Measurements from ENCODE around the gene NFE2L1.

The NFE2L1 gene

DNA sequence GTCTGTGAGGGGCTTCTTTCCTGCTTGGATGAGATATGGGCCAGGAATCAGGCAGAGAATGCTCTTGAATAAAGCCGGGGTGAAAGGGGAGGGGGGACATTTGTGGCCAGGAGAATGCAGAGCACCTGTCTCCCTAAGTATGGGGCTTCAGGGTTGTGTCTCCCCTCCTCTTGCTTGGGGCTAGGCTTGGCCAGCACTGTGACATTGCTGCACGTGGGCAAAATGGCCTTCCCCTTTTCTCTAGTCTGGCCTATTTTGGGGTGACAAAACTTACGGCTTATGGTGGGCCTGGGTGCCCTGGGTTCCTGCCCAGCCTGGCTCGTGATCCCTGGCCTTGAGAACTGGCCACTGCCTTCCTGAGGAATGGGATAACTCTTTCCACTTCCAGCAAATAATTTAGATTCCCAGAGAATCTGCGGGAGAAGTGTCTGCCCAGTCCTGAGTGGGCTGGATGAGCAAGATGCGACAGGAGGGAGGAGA is 5.6 kb downstream of the NFE2L1 start:
- H3K4ac ChIP-seq (ENCODE audit: low read depth, low read length), result no peak overlapping the region
- WGBS (ENCODE audit: extremely low coverage, insufficient coverage, low lambda C conversion rate), result no CpG with 5 or more reads among the region's 6 CpGs
- H2BK15ac ChIP-seq (replicated peaks; ENCODE audit: low read depth), result no peak overlapping the region
- peak overlapping the region; percentile 65 for H3K27ac ChIP-seq (ENCODE audit: low read depth, low read length)
- H3K18ac ChIP-seq (ENCODE audit: low read length), result no peak overlapping the region
- no peak overlapping the region for H3K4me3 ChIP-seq (ENCODE audit: low read length)
- peaks cover 46% of the 10 kb centered on the region for H3K79me1 ChIP-seq (ENCODE audit: low read length)
- no peak for DNase-seq
- H2BK5ac ChIP-seq (ENCODE audit: low read length), result no peak overlapping the region
- H3K9ac ChIP-seq (ENCODE audit: low read length), result peak overlapping the region; percentile 41
- peaks cover 26% of the 10 kb centered on the region for H3K36me3 ChIP-seq (ENCODE audit: control insufficient read depth, insufficient read depth, low read length)
- H3K56ac ChIP-seq (ENCODE audit: low read length), result peak overlapping the region; percentile 79
- peaks cover 86% of the 10 kb centered on the region for H3K79me2 ChIP-seq (ENCODE audit: control insufficient read depth, insufficient read depth, low read length)
- H3K4me2 ChIP-seq (ENCODE audit: low read length), result peak overlapping the region; percentile 65
- H3K4me1 ChIP-seq (ENCODE audit: control insufficient read depth, low read depth, low read length), result peaks cover 20% of the 10 kb centered on the region
- H3K23ac ChIP-seq (ENCODE audit: low read length), result no peak overlapping the region
- H2AK5ac ChIP-seq (ENCODE audit: low read length), result no peak overlapping the region
- H4K5ac ChIP-seq (ENCODE audit: low read length), result no peak overlapping the region
- no peaks in the 10 kb centered on the region for H3K27me3 ChIP-seq (ENCODE audit: insufficient read depth, low read length, poor library complexity)
- H4K8ac ChIP-seq (ENCODE audit: low read depth, low read length), result no peak overlapping the region
- no peak overlapping the region for H2BK120ac ChIP-seq (ENCODE audit: low read depth, low read length)

DNA sequence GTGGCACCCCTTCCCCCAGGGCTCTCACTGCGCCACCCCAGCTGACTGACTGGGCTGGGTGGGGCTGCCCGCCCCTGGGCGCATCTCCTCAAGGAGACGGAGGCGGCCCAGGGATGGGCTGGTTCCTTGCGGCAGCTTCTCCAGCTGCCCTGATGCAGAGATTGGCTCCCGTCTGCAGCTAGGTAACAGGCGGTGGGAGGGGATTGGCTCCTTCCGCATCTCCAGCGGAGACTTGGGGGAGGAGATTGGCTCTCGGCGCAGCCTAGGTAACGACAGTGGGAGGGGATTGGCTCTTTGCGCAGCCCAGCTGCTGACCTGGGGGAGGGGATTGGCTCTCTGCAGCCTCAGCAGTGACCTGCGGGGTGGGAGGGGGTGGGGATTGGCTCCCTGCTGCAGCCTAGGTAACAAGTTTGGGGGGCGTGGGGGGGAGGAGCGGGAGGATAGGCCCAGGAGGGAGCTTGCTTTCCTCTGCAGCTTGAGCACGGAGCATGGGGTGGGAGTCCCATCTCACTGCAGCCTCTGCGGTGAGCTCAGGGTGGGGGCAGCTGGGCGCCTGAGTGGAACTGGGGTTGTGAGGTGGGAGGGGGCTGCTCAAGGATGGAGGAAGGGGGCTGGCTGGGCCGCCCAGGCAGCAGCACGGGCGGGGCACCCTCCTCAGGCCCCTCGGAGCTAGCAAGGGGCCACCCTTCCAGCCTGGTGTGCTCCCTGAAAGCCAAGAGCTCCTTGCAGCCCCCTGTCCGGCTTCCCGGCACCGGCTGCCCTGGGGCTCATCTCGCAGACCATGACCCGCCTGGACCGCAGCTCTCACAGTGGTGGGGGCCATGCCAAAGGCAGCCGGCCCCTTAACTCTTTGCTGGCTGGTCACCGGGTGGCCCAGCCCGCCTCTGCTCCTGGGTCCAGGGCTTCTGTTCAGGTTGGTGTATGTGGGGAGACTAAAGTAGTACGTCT is 6.4 kb downstream of the NFE2L1 start:
- H3K79me2 ChIP-seq (ENCODE audit: control insufficient read depth, insufficient read depth, low read length), result peaks cover 86% of the 10 kb centered on the region
- peaks cover 31% of the 10 kb centered on the region for H3K36me3 ChIP-seq (ENCODE audit: control insufficient read depth, insufficient read depth, low read length)
- H3K4me1 ChIP-seq (ENCODE audit: control insufficient read depth, low read depth, low read length), result peaks cover 20% of the 10 kb centered on the region
- H3K4me3 ChIP-seq (ENCODE audit: low read length), result peak overlapping the region; percentile 35
- H2BK5ac ChIP-seq (ENCODE audit: low read length), result no peak overlapping the region
- no peak overlapping the region for H2AK5ac ChIP-seq (ENCODE audit: low read length)
- peak; percentile 99 for DNase-seq
- H3K23ac ChIP-seq (ENCODE audit: low read length), result peak overlapping the region; percentile 98
- H3K27ac ChIP-seq (ENCODE audit: low read depth, low read length), result peak overlapping the region; percentile 89
- peak overlapping the region; percentile 80 for H3K9ac ChIP-seq (ENCODE audit: low read length)
- H3K4ac ChIP-seq (ENCODE audit: low read depth, low read length), result peak overlapping the region; percentile 74
- H2BK15ac ChIP-seq (replicated peaks; ENCODE audit: low read depth), result no peak overlapping the region
- peak overlapping the region; percentile 95 for H3K56ac ChIP-seq (ENCODE audit: low read length)
- WGBS (ENCODE audit: extremely low coverage, insufficient coverage, low lambda C conversion rate), result no CpG with 5 or more reads among the region's 34 CpGs
- H4K8ac ChIP-seq (ENCODE audit: low read depth, low read length), result no peak overlapping the region
- no peak overlapping the region for H4K5ac ChIP-seq (ENCODE audit: low read length)
- peaks cover 44% of the 10 kb centered on the region for H3K79me1 ChIP-seq (ENCODE audit: low read length)
- peak overlapping the region; percentile 71 for H3K18ac ChIP-seq (ENCODE audit: low read length)
- H2BK120ac ChIP-seq (ENCODE audit: low read depth, low read length), result no peak overlapping the region
- peak overlapping the region; percentile 78 for H3K4me2 ChIP-seq (ENCODE audit: low read length)
- no peaks in the 10 kb centered on the region for H3K27me3 ChIP-seq (ENCODE audit: insufficient read depth, low read length, poor library complexity)

DNA sequence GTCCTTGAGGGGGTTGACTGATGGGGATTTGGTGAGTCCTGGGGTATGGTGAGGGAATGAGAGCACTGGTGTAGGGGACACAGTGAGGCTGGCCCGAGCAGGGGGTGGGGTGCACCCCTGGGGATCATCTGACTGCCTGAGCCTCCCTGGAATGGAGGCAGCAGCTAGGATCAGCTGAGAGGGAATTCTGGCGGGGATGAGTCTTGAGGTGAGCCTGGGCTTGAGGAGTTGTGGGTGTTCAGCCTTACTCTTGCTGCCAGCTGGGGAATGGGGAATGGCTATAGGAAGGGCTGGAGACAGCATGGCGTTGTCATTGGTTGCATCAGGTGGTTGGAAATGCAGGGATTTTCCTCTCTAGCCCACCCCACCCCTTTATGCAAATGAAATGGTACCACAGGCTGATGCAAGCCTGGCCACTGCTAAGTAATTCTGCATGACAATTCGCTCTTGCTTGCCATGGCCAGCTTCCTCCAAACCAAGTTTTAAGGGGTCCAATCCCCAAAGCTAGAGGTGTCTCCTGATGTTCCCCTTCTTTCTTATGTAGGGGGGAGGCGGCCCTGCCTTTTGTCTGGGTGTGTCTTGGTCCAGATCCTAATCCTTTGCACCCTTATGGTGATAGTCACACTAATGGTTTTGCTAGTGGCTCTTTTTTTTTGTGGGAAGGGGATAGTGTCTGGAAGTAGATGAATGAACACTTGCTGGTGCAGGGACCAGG is 7.5 kb downstream of the NFE2L1 start:
- Histone ChIP-seq H3K23ac (ENCODE audit: low read length) (peak overlapping the region; percentile 95), H3K27me3 (ENCODE audit: insufficient read depth, low read length, poor library complexity) (no peaks in the 10 kb centered on the region), H4K5ac (ENCODE audit: low read length) (peak overlapping the region; percentile 66), H3K4ac (ENCODE audit: low read depth, low read length) (peak overlapping the region; percentile 74), H3K27ac (ENCODE audit: low read depth, low read length) (peak overlapping the region; percentile 89), H3K79me1 (ENCODE audit: low read length) (peaks cover 42% of the 10 kb centered on the region), H3K79me2 (ENCODE audit: control insufficient read depth, insufficient read depth, low read length) (peaks cover 81% of the 10 kb centered on the region), H3K4me3 (ENCODE audit: low read length) (peak overlapping the region; percentile 35), H3K56ac (ENCODE audit: low read length) (peak overlapping the region; percentile 95), H3K4me1 (ENCODE audit: control insufficient read depth, low read depth, low read length) (peaks cover 20% of the 10 kb centered on the region), H2BK15ac (replicated peaks; ENCODE audit: low read depth) (no peak overlapping the region), H2BK120ac (ENCODE audit: low read depth, low read length) (peak overlapping the region; percentile 5), H3K36me3 (ENCODE audit: control insufficient read depth, insufficient read depth, low read length) (peaks cover 35% of the 10 kb centered on the region), H2BK5ac (ENCODE audit: low read length) (peak overlapping the region; percentile 81), H4K8ac (ENCODE audit: low read depth, low read length) (no peak overlapping the region), H3K9ac (ENCODE audit: low read length) (peak overlapping the region; percentile 80), H2AK5ac (ENCODE audit: low read length) (peak overlapping the region; percentile 91), H3K4me2 (ENCODE audit: low read length) (peak overlapping the region; percentile 78), H3K18ac (ENCODE audit: low read length) (peak overlapping the region; percentile 71)
- no CpG with 5 or more reads among the region's 5 CpGs for WGBS (ENCODE audit: extremely low coverage, insufficient coverage, low lambda C conversion rate)
- DNase-seq, result peak; percentile 96

DNA sequence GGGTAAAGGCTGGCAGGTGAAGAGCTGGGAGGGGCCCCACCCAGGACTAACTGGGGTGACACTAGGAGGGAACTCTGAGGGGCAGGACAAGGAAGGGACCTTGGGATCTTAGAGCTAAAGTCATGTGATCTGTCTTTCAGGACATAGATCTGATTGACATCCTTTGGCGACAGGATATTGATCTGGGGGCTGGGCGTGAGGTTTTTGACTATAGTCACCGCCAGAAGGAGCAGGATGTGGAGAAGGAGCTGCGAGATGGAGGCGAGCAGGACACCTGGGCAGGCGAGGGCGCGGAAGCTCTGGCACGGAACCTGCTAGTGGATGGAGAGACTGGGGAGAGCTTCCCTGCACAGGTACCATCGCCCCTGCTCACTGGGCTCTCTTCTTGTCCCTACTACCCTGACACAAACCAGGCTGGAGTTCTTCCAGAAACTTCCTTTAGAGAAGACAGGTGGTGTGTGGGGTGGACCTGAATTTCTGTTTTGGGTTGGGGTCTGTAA is 8.1 kb downstream of the NFE2L1 start:
- Histone ChIP-seq H3K23ac (ENCODE audit: low read length) (peak overlapping the region; percentile 83), H3K4me2 (ENCODE audit: low read length) (peak overlapping the region; percentile 31), H3K27ac (ENCODE audit: low read depth, low read length) (peak overlapping the region; percentile 53), H3K18ac (ENCODE audit: low read length) (peak overlapping the region; percentile 62), H4K5ac (ENCODE audit: low read length) (peak overlapping the region; percentile 66), H2BK15ac (replicated peaks; ENCODE audit: low read depth) (no peak overlapping the region), H3K4ac (ENCODE audit: low read depth, low read length) (peak overlapping the region; percentile 61), H3K36me3 (ENCODE audit: control insufficient read depth, insufficient read depth, low read length) (peaks cover 33% of the 10 kb centered on the region), H3K4me3 (ENCODE audit: low read length) (no peak overlapping the region), H3K79me2 (ENCODE audit: control insufficient read depth, insufficient read depth, low read length) (peaks cover 75% of the 10 kb centered on the region), H2BK5ac (ENCODE audit: low read length) (peak overlapping the region; percentile 56), H4K8ac (ENCODE audit: low read depth, low read length) (no peak overlapping the region), H3K9ac (ENCODE audit: low read length) (peak overlapping the region; percentile 67), H3K27me3 (ENCODE audit: insufficient read depth, low read length, poor library complexity) (no peaks in the 10 kb centered on the region), H3K56ac (ENCODE audit: low read length) (peak overlapping the region; percentile 85), H2BK120ac (ENCODE audit: low read depth, low read length) (peak overlapping the region; percentile 5), H3K4me1 (ENCODE audit: control insufficient read depth, low read depth, low read length) (peaks cover 18% of the 10 kb centered on the region), H3K79me1 (ENCODE audit: low read length) (peaks cover 41% of the 10 kb centered on the region), H2AK5ac (ENCODE audit: low read length) (no peak overlapping the region)
- WGBS (ENCODE audit: extremely low coverage, insufficient coverage, low lambda C conversion rate), result no CpG with 5 or more reads among the region's 10 CpGs
- DNase-seq, result no peak

DNA sequence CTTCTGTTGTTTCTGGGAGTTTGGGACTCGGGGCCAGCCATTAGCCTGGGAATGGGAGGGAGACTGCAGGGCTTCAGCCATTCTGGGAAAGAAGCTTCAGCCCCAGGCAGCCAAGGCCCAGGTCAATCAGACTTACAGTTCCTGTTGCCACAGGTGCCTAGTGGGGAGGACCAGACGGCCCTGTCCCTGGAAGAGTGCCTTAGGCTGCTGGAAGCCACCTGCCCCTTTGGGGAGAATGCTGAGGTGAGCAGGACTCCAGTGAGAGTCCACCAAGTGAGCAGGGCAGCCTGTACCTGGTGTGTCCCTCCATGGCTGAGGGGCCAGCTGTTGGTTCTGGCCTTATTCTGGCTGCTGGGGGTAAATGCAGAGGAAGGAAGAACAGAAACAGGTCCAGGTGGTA is 8.7 kb downstream of the NFE2L1 start:
- H3K79me1 ChIP-seq (ENCODE audit: low read length), result peaks cover 40% of the 10 kb centered on the region
- no peak overlapping the region for H3K4me2 ChIP-seq (ENCODE audit: low read length)
- no peaks in the 10 kb centered on the region for H3K27me3 ChIP-seq (ENCODE audit: insufficient read depth, low read length, poor library complexity)
- no peak overlapping the region for H4K8ac ChIP-seq (ENCODE audit: low read depth, low read length)
- H3K56ac ChIP-seq (ENCODE audit: low read length), result peak overlapping the region; percentile 85
- H3K4ac ChIP-seq (ENCODE audit: low read depth, low read length), result no peak overlapping the region
- H3K18ac ChIP-seq (ENCODE audit: low read length), result no peak overlapping the region
- no CpG with 5 or more reads among the region's 2 CpGs for WGBS (ENCODE audit: extremely low coverage, insufficient coverage, low lambda C conversion rate)
- peaks cover 31% of the 10 kb centered on the region for H3K36me3 ChIP-seq (ENCODE audit: control insufficient read depth, insufficient read depth, low read length)
- H3K79me2 ChIP-seq (ENCODE audit: control insufficient read depth, insufficient read depth, low read length), result peaks cover 69% of the 10 kb centered on the region
- peaks cover 15% of the 10 kb centered on the region for H3K4me1 ChIP-seq (ENCODE audit: control insufficient read depth, low read depth, low read length)
- H3K27ac ChIP-seq (ENCODE audit: low read depth, low read length), result peak overlapping the region; percentile 18
- no peak overlapping the region for H4K5ac ChIP-seq (ENCODE audit: low read length)
- no peak overlapping the region for H3K23ac ChIP-seq (ENCODE audit: low read length)
- no peak overlapping the region for H2BK15ac ChIP-seq (replicated peaks; ENCODE audit: low read depth)
- no peak overlapping the region for H2BK120ac ChIP-seq (ENCODE audit: low read depth, low read length)
- H2AK5ac ChIP-seq (ENCODE audit: low read length), result no peak overlapping the region
- no peak for DNase-seq
- H2BK5ac ChIP-seq (ENCODE audit: low read length), result no peak overlapping the region
- peak overlapping the region; percentile 67 for H3K9ac ChIP-seq (ENCODE audit: low read length)
- H3K4me3 ChIP-seq (ENCODE audit: low read length), result no peak overlapping the region
